HEK293T (cell line): ENCODE measurements around the gene LARP7.

Experiments
- ARNT ChIP-seq: fragments of 450-650 bp; IDR thresholded peaks from 2 replicates; pipeline ENCODE4 v1.6.1; 2017; ENCODE audit warnings: mild to moderate bottlenecking
- BHLHE40 ChIP-seq: fragments of 450-650 bp; IDR thresholded peaks from 2 replicates; pipeline ENCODE4 v1.6.1; 2016; ENCODE audit warnings: mild to moderate bottlenecking, moderate library complexity, borderline replicate concordance
- FOXK2 ChIP-seq: fragments of 450-650 bp; IDR thresholded peaks from 2 replicates; pipeline ENCODE4 v1.6.1; 2016; ENCODE audit warnings: mild to moderate bottlenecking
- FOXM1 ChIP-seq: fragments of 450-650 bp; IDR thresholded peaks from 2 replicates; pipeline ENCODE4 v1.6.1; 2017; ENCODE audit warnings: mild to moderate bottlenecking, borderline replicate concordance
- LEF1 ChIP-seq: fragments of 450-650 bp; IDR thresholded peaks from 2 replicates; pipeline ENCODE4 v1.6.1; 2017; ENCODE audit warnings: mild to moderate bottlenecking, borderline replicate concordance
- PKNOX1 ChIP-seq: fragments of 450-650 bp; IDR thresholded peaks from 2 replicates; pipeline ENCODE4 v1.6.1; 2016
- SP1 ChIP-seq: fragments of 450-650 bp; IDR thresholded peaks from 2 replicates; pipeline ENCODE4 v1.6.1; 2017
- SUZ12 ChIP-seq: fragments of 450-650 bp; IDR thresholded peaks from 2 replicates; pipeline ENCODE4 v1.6.1; 2016; ENCODE audit warnings: mild to moderate bottlenecking

GRCh38 chr4:112592717-112593116 is 44.2 kb upstream of the LARP7 start:
- no peak for TF ChIP-seq BHLHE40
- TF ChIP-seq FOXM1: no peak
- TF ChIP-seq SUZ12: no peak
- no peak for TF ChIP-seq SP1
- TF ChIP-seq ARNT: no peak
- no peak for TF ChIP-seq LEF1
- TF ChIP-seq FOXK2: no peak
- no peak for TF ChIP-seq PKNOX1
